OCI-LY3 (cell line): Measurements from ENCODE around the gene MIR17HG.
A peak's percentile ranks its signal among the peaks of the same experiment; 100 is the strongest.

Experiments
- H2AFZ ChIP-seq: fragments of 200-600, 300-600 bp; shearing (Covaris generic); 2 replicates; pipeline ENCODE4 v1.6.0; 2014; ENCODE audit warnings: antibody characterized with exemption, low read depth, low read length
- H3K27ac ChIP-seq: fragments of 200-600, 300-600 bp; sonication (generic); 2 replicates; pipeline ENCODE4 v1.5.1; 2014; ENCODE audit warnings: mild to moderate bottlenecking, low read length, moderate library complexity, mixed read lengths
- H3K27me3 ChIP-seq: fragments of 200-600, 300-600 bp; sonication (generic); 2 replicates; pipeline ENCODE4 v1.6.1; 2014; ENCODE audit warnings: low read depth, low read length, mixed read lengths
- H3K36me3 ChIP-seq: fragments of 200-600, 300-600 bp; sonication (generic); replicated peaks from 2 replicates; pipeline ENCODE3; 2014; ENCODE audit warnings: low read depth, low read length, mixed read lengths
- H3K4me1 ChIP-seq: fragments of 300-600, 200-600 bp; sonication (generic); 2 replicates; pipeline ENCODE4 v1.6.1; 2014; ENCODE audit warnings: low read length, mixed read lengths
- H3K4me2 ChIP-seq: fragments of 200-600, 300-600 bp; sonication (generic); 2 replicates; pipeline ENCODE4 v1.6.1; 2014; ENCODE audit warnings: low read length, mixed read lengths
- H3K4me3 ChIP-seq: fragments of 300-600, 200-600 bp; sonication (generic); 2 replicates; pipeline ENCODE4 v1.5.1; 2014; ENCODE audit warnings: antibody characterized with exemption, mild to moderate bottlenecking, low read length, moderate library complexity
- H3K79me2 ChIP-seq: fragments of 300-600, 200-600 bp; shearing (Covaris generic); 2 replicates; pipeline ENCODE4 v1.6.1; 2014; ENCODE audit warnings: mild to moderate bottlenecking, low read length, mixed read lengths
- H3K9ac ChIP-seq: fragments of 300-600, 200-600 bp; shearing (Covaris generic); 2 replicates; pipeline ENCODE4 v1.6.0; 2014; ENCODE audit warnings: mild to moderate bottlenecking, low read length, moderate library complexity
- H3K9me3 ChIP-seq: fragments of 200-600, 300-600 bp; shearing (Covaris generic); 2 replicates; pipeline ENCODE4 v1.6.1; 2014; ENCODE audit warnings: low read length, mixed read lengths; ENCODE audit not compliant: insufficient read depth
- H4K20me1 ChIP-seq: fragments of 200-600, 300-600 bp; sonication (generic); 2 replicates; pipeline ENCODE4 v1.6.1; 2016; ENCODE audit warnings: low read length, mixed read lengths; ENCODE audit not compliant: insufficient read depth
- EZH2phosphoT487 ChIP-seq: fragments of 200-600 bp; shearing (Covaris generic); IDR thresholded peaks from 2 replicates; pipeline ENCODE4 v1.6.1; 2018; ENCODE audit warnings: antibody characterized with exemption, mixed run types, low read depth
- TF ChIP-seq, protein P1 (sequence below): fragments of 200-600, 300-600 bp; sonication (generic); IDR thresholded peaks from 2 replicates; pipeline ENCODE4 v1.5.1; 2014; ENCODE audit warnings: antibody characterized with exemption, low read length, low read depth

MIR17HG gene

GRCh38 chr13:91311491-91311890 is 36.0 kb upstream of the MIR17HG start:
- Histone ChIP-seq H3K36me3 (no peaks in the 10 kb centered on the region), H3K4me3 (peak overlapping the region; percentile 75), H3K9me3 (peaks cover 5% of the 10 kb centered on the region; the same call in 1 of the 2 replicates), H3K79me2 (no peaks in the 10 kb centered on the region), H3K4me2 (peak overlapping the region; percentile 83), H3K27ac (peak overlapping the region; percentile 56), H3K4me1 (peaks cover 50% of the 10 kb centered on the region), H3K9ac (peak overlapping the region; percentile 45; the same call in 1 of the 2 replicates), H2AFZ (peak overlapping the region; percentile 96), H3K27me3 (no peaks in the 10 kb centered on the region), H4K20me1 (no peaks in the 10 kb centered on the region)
- TF ChIP-seq EZH2phosphoT487: no peak
- TF ChIP-seq, protein P1, sequence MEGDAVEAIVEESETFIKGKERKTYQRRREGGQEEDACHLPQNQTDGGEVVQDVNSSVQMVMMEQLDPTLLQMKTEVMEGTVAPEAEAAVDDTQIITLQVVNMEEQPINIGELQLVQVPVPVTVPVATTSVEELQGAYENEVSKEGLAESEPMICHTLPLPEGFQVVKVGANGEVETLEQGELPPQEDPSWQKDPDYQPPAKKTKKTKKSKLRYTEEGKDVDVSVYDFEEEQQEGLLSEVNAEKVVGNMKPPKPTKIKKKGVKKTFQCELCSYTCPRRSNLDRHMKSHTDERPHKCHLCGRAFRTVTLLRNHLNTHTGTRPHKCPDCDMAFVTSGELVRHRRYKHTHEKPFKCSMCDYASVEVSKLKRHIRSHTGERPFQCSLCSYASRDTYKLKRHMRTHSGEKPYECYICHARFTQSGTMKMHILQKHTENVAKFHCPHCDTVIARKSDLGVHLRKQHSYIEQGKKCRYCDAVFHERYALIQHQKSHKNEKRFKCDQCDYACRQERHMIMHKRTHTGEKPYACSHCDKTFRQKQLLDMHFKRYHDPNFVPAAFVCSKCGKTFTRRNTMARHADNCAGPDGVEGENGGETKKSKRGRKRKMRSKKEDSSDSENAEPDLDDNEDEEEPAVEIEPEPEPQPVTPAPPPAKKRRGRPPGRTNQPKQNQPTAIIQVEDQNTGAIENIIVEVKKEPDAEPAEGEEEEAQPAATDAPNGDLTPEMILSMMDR: no peak

DNA sequence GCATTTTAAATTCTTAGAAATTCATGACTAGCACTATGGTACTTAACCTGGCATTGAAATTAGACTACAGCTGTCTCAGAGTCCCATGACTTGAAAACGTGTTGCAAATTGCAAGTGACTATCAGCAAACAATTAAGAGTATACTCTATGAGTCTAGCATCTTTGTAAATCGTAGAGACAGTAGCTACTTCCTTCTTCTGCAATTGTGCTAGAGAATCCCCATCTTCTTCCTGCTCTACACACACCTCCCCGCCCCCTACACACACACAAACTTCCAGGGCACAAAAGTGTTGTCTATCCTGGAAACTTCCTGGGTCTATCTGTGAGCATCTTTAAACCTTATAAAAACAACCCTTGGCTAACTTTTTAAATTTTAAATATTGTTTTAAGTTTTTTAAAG is 35.2 kb upstream of the MIR17HG start:
- no peaks in the 10 kb centered on the region for H4K20me1 ChIP-seq
- peak overlapping the region; percentile 75 for H3K4me3 ChIP-seq
- TF ChIP-seq, protein P1: no peak
- TF ChIP-seq EZH2phosphoT487: no peak
- H3K9me3 ChIP-seq: no peaks in the 10 kb centered on the region
- peak overlapping the region; percentile 83 for H3K4me2 ChIP-seq
- H3K27ac ChIP-seq: peak overlapping the region; percentile 56
- H3K4me1 ChIP-seq: peaks cover 49% of the 10 kb centered on the region
- H2AFZ ChIP-seq: peak overlapping the region; percentile 96
- H3K9ac ChIP-seq: peak overlapping the region; percentile 45
- H3K79me2 ChIP-seq: no peaks in the 10 kb centered on the region
- H3K27me3 ChIP-seq: no peaks in the 10 kb centered on the region
- H3K36me3 ChIP-seq: no peaks in the 10 kb centered on the region

DNA sequence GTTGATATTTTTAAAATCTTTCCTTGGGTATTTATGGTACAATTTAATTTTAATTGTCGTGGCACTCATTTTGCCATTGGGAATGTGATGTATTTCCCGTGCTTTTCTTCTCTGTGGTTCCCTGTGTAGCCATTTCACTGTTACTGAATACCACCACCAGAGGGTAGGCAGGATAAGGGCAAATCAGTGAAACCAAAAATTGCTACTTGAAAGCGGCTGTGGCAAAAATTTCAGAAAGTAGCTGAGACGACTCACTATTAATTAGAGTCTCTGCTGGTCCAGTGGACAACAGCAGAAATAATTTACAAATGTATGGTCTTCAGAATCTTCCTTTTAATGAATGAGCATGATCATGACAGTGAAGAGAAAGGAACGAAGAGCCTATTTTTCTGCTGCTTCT is 34.4 kb upstream of the MIR17HG start:
- no peaks in the 10 kb centered on the region for H3K9me3 ChIP-seq
- H3K27ac ChIP-seq: peak overlapping the region; percentile 56
- H3K27me3 ChIP-seq: no peaks in the 10 kb centered on the region
- H4K20me1 ChIP-seq: no peaks in the 10 kb centered on the region
- TF ChIP-seq, protein P1: peak; percentile 94
- no peak for TF ChIP-seq EZH2phosphoT487
- H3K4me2 ChIP-seq: peak overlapping the region; percentile 83
- H3K9ac ChIP-seq: peak overlapping the region; percentile 59
- H2AFZ ChIP-seq: peak overlapping the region; percentile 90
- H3K36me3 ChIP-seq: no peaks in the 10 kb centered on the region
- no peaks in the 10 kb centered on the region for H3K79me2 ChIP-seq
- H3K4me3 ChIP-seq: peak overlapping the region; percentile 75
- H3K4me1 ChIP-seq: peaks cover 43% of the 10 kb centered on the region

DNA sequence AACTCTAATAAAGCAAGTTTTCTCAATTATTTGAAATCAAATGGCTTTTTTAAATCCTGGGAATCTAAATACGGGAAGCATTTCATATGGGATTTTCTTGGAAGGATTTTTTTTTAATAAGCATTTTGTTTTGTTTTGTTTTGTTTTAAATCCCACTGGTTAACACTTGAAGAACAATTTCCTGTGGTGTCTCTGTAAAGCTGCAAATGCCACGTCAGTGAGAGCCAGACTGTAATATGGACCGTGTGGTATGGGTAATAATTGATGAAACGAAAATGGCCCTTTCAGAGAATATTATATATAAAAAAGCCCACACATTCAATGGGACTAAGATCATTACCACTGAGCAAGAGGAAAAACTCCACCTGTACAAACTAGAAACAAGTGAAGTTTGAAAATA is 33.9 kb upstream of the MIR17HG start:
- no peak for TF ChIP-seq EZH2phosphoT487
- TF ChIP-seq, protein P1: no peak
- Histone ChIP-seq H3K9ac (peak overlapping the region; percentile 59), H3K36me3 (no peaks in the 10 kb centered on the region), H3K27me3 (no peaks in the 10 kb centered on the region), H3K27ac (peak overlapping the region; percentile 46), H3K4me2 (peak overlapping the region; percentile 83), H3K79me2 (no peaks in the 10 kb centered on the region), H4K20me1 (no peaks in the 10 kb centered on the region), H3K4me3 (peak overlapping the region; percentile 75), H2AFZ (peak overlapping the region; percentile 90), H3K4me1 (peaks cover 41% of the 10 kb centered on the region), H3K9me3 (no peaks in the 10 kb centered on the region)
